Neuronal stem cell (in vitro differentiated cells): ENCODE results near the gene CRADD.
"Not testable (repeated sequence)": the region's sequence is repeated elsewhere in the genome, so short reads cannot be mapped to it uniquely, and the experiment has no call there.

Source experiments
- DNase-seq: peaks from one replicate; pipeline ENCODE4 v3.0.0-alpha.2; 2013; ENCODE audit warnings: low spot score
- H2AFZ ChIP-seq: one replicate; pipeline ENCODE4 v1.6.1; 2013; ENCODE audit warnings: mild to moderate bottlenecking, low read length, inconsistent platforms
- H2AK5ac ChIP-seq: 2 replicates; pipeline ENCODE4 v1.6.1; 2013; ENCODE audit warnings: low read depth, mild to moderate bottlenecking, inconsistent platforms, low read length, moderate library complexity, mixed read lengths
- H2BK120ac ChIP-seq: 2 replicates; pipeline ENCODE4 v1.6.1; 2013; ENCODE audit warnings: low read depth, mild to moderate bottlenecking, inconsistent platforms, low read length, moderate library complexity, mixed read lengths
- H2BK12ac ChIP-seq: one replicate; pipeline ENCODE4 v1.6.1; 2013; ENCODE audit warnings: low read length, inconsistent platforms
- H2BK15ac ChIP-seq: 2 replicates; pipeline ENCODE4 v1.6.1; 2013; ENCODE audit warnings: mild to moderate bottlenecking, low read length, inconsistent platforms, mixed read lengths
- H2BK5ac ChIP-seq: one replicate; pipeline ENCODE4 v1.6.1; 2013; ENCODE audit warnings: inconsistent platforms, mild to moderate bottlenecking, low read length, moderate library complexity
- H3K14ac ChIP-seq: one replicate; pipeline ENCODE4 v1.6.1; 2013; ENCODE audit warnings: low read length, inconsistent platforms
- H3K18ac ChIP-seq: 2 replicates; pipeline ENCODE4 v1.6.1; 2013; ENCODE audit warnings: low read length, inconsistent platforms
- H3K23ac ChIP-seq: 2 replicates; pipeline ENCODE4 v1.6.1; 2013; ENCODE audit warnings: low read depth, mild to moderate bottlenecking, mixed read lengths, low read length, inconsistent platforms; ENCODE audit not compliant: poor library complexity
- H3K27ac ChIP-seq: replicated peaks from 3 replicates; pipeline ENCODE4 v1.5.1; 2013; ENCODE audit warnings: low read length, inconsistent platforms
- H3K27me3 ChIP-seq, 3 experiments: 2 replicates each; pipeline ENCODE4 v1.6.1; 2013; ENCODE audit warnings: low read length in 3 of 3, mild to moderate bottlenecking in 2 of 3, inconsistent platforms in 1 of 3, low read depth in 1 of 3, mixed read lengths in 1 of 3, moderate library complexity in 1 of 3; ENCODE audit not compliant: control insufficient read depth in 3 of 3, insufficient read depth in 3 of 3
- H3K36me3 ChIP-seq, 2 donors: replicated peaks in 1 of 2; 2 replicates each; pipeline ENCODE4 v1.6.1; 2013; ENCODE audit warnings: low read length in 2 of 2; ENCODE audit not compliant: control insufficient read depth in 2 of 2, insufficient read depth in 2 of 2
- H3K4ac ChIP-seq: 2 replicates; pipeline ENCODE4 v1.6.1; 2013; ENCODE audit warnings: inconsistent platforms, mild to moderate bottlenecking, low read length, moderate library complexity
- H3K4me1 ChIP-seq, 2 donors: 1 replicate in 1 of 2; 2 replicates in 1 of 2; pipeline ENCODE4 v1.6.1; 2013; ENCODE audit warnings: low read length in 2 of 2, low read depth in 1 of 2; ENCODE audit not compliant: control insufficient read depth in 2 of 2, insufficient read depth in 1 of 2
- H3K4me2 ChIP-seq: one replicate; pipeline ENCODE4 v1.6.1; 2013; ENCODE audit warnings: mild to moderate bottlenecking, low read length, inconsistent platforms; ENCODE audit not compliant: insufficient read depth, poor library complexity, severe bottlenecking
- H3K4me3 ChIP-seq, 2 donors: 2 replicates each; pipeline ENCODE4 v1.5.1; 2013; ENCODE audit warnings: low read length in 2 of 2, mild to moderate bottlenecking in 2 of 2, inconsistent platforms in 1 of 2, moderate library complexity in 1 of 2
- H3K79me1 ChIP-seq: one replicate; pipeline ENCODE4 v1.6.1; 2013; ENCODE audit warnings: low read depth, mild to moderate bottlenecking, inconsistent platforms, low read length, moderate library complexity
- H3K9ac ChIP-seq: one replicate; pipeline ENCODE4 v1.6.1; 2013; ENCODE audit warnings: mild to moderate bottlenecking, low read depth, low read length, inconsistent platforms; ENCODE audit not compliant: poor library complexity
- H3K9me3 ChIP-seq, 2 donors: replicated peaks in 1 of 2; 2 replicates each; pipeline versions ENCODE3 to v1.6.1; 2013; ENCODE audit warnings: low read length in 2 of 2, mild to moderate bottlenecking in 2 of 2, inconsistent platforms in 1 of 2, low read depth in 1 of 2, mixed read lengths in 1 of 2, moderate library complexity in 1 of 2; ENCODE audit not compliant: control insufficient read depth in 2 of 2, insufficient read depth in 1 of 2
- H4K8ac ChIP-seq: one replicate; pipeline ENCODE4 v1.6.1; 2013; ENCODE audit warnings: low read depth, mild to moderate bottlenecking, inconsistent platforms, low read length, moderate library complexity
- H4K91ac ChIP-seq: one replicate; pipeline ENCODE4 v1.6.1; 2013; ENCODE audit warnings: low read length, low read depth, mild to moderate bottlenecking, inconsistent platforms; ENCODE audit not compliant: poor library complexity
- WGBS, 2 donors: extraction: QIAGEN DNeasy Blood & Tissue Kit; methylation state at CpG; one replicate each; pipeline ENCODE4 v1.1.7; 2013; ENCODE audit warnings: missing lambda C conversion rate in 2 of 2, mixed read lengths in 1 of 2; ENCODE audit not compliant: insufficient read length in 2 of 2, insufficient replicate concordance in 1 of 2; ENCODE audit errors: extremely low coverage in 2 of 2; 5-methylcytosine and 5-hydroxymethylcytosine counted together

Gene CRADD

GRCh38 chr12:93870020-93870795 is 193.0 kb downstream of the CRADD start:
- Histone ChIP-seq H2BK12ac (no peak overlapping the region), H3K4me3 (no peak overlapping the region)
- no CpG with 5 or more reads among the region's 7 CpGs for WGBS, 2 donors

GRCh38 chr12:93871566-93871965 is 194.4 kb downstream of the CRADD start:
- not testable (repeated sequence) for H3K23ac ChIP-seq, H3K4me2 ChIP-seq, H4K91ac ChIP-seq, H3K27ac ChIP-seq, H2BK12ac ChIP-seq, DNase-seq, H3K4me3 ChIP-seq, H3K79me1 ChIP-seq, H3K27me3 ChIP-seq, H2AK5ac ChIP-seq, H2AFZ ChIP-seq, H3K4me1 ChIP-seq, H3K4ac ChIP-seq, H4K8ac ChIP-seq, H2BK5ac ChIP-seq, H3K9ac ChIP-seq, H2BK120ac ChIP-seq, H3K36me3 ChIP-seq, H3K18ac ChIP-seq, H3K14ac ChIP-seq, H2BK15ac ChIP-seq
- WGBS, 2 donors: no CpG with 5 or more reads among the region's 1 CpG
- peaks cover 2 to 12% of the 10 kb centered on the region in 2 donors for H3K9me3 ChIP-seq

More at GRCh38 chr12:93870020-93870795, 193.0 kb downstream of the CRADD start:
- H4K8ac ChIP-seq: no peak overlapping the region
- no peak overlapping the region for H4K91ac ChIP-seq
- no peak overlapping the region for H3K18ac ChIP-seq
- no peaks in the 10 kb centered on the region for H3K27me3 ChIP-seq
- no peak overlapping the region for H3K9ac ChIP-seq
- no peaks in the 10 kb centered on the region for H3K4me1 ChIP-seq
- H2BK120ac ChIP-seq: no peak overlapping the region
- H2BK15ac ChIP-seq: no peak overlapping the region
- DNase-seq: no peak
- no peak overlapping the region for H3K14ac ChIP-seq
- no peaks in the 10 kb centered on the region for H3K79me1 ChIP-seq
- no peak overlapping the region for H2AK5ac ChIP-seq
- no peaks in the 10 kb centered on the region for H3K36me3 ChIP-seq
- H3K4ac ChIP-seq: no peak overlapping the region
- no peak overlapping the region for H2AFZ ChIP-seq
- H3K27ac ChIP-seq: no peak overlapping the region
- H3K9me3 ChIP-seq: peaks cover 2 to 19% of the 10 kb centered on the region in 2 donors
- H2BK5ac ChIP-seq: no peak overlapping the region
- H3K4me2 ChIP-seq: no peak overlapping the region
- H3K23ac ChIP-seq: no peak overlapping the region

- Histone ChIP-seq H3K4ac (no peak overlapping the region), H2BK15ac (no peak overlapping the region), H3K9ac (no peak overlapping the region), H3K36me3 (no peaks in the 10 kb centered on the region), H3K4me1 (no peaks in the 10 kb centered on the region), H3K14ac (no peak overlapping the region), H2BK12ac (no peak overlapping the region), H3K27ac (no peak overlapping the region), H3K4me3 (no peak overlapping the region), H2BK5ac (no peak overlapping the region), H2BK120ac (no peak overlapping the region), H4K8ac (no peak overlapping the region), H3K9me3 (peaks cover 4 to 13% of the 10 kb centered on the region in 2 donors), H2AFZ (no peak overlapping the region), H3K27me3 (no peaks in the 10 kb centered on the region), H4K91ac (no peak overlapping the region), H2AK5ac (no peak overlapping the region), H3K23ac (no peak overlapping the region), H3K18ac (no peak overlapping the region), H3K4me2 (no peak overlapping the region), H3K79me1 (no peaks in the 10 kb centered on the region)
- 94% methylated on average over 2 of the region's 5 CpGs; no CpG with 5 or more reads in 1 of the 2 donors for WGBS, 2 donors
- no peak for DNase-seq
Observed at GRCh38 chr12:93873561-93873960, 196.4 kb downstream of the CRADD start.

GRCh38 chr12:93875157-93875556 is 198.0 kb downstream of the CRADD start:
- Histone ChIP-seq H3K4me2 (no peak overlapping the region), H2AFZ (no peak overlapping the region), H3K36me3 (no peaks in the 10 kb centered on the region), H2BK120ac (no peak overlapping the region), H3K9me3 (peaks cover 4 to 13% of the 10 kb centered on the region in 2 donors), H3K27ac (no peak overlapping the region), H3K4ac (no peak overlapping the region), H3K4me1 (no peaks in the 10 kb centered on the region), H3K27me3 (no peaks in the 10 kb centered on the region), H3K23ac (no peak overlapping the region), H3K79me1 (no peaks in the 10 kb centered on the region), H3K18ac (no peak overlapping the region), H3K14ac (no peak overlapping the region), H3K9ac (no peak overlapping the region), H4K91ac (no peak overlapping the region), H2BK12ac (no peak overlapping the region), H4K8ac (no peak overlapping the region), H2AK5ac (no peak overlapping the region), H2BK5ac (no peak overlapping the region), H2BK15ac (no peak overlapping the region), H3K4me3 (no peak overlapping the region)
- no peak for DNase-seq
- WGBS, 2 donors: no CpG with 5 or more reads among the region's 1 CpG
